Inflammatory macrophage treated with lipopolysaccharide for 1 hour (primary cell): ENCODE measurements around the gene DSTN.

ENCODE experiments used
- DNase-seq, 2 donors: peaks; one replicate each; pipeline ENCODE4 v3.0.0-alpha.2; 2020 to 2022

DSTN gene

DNA sequence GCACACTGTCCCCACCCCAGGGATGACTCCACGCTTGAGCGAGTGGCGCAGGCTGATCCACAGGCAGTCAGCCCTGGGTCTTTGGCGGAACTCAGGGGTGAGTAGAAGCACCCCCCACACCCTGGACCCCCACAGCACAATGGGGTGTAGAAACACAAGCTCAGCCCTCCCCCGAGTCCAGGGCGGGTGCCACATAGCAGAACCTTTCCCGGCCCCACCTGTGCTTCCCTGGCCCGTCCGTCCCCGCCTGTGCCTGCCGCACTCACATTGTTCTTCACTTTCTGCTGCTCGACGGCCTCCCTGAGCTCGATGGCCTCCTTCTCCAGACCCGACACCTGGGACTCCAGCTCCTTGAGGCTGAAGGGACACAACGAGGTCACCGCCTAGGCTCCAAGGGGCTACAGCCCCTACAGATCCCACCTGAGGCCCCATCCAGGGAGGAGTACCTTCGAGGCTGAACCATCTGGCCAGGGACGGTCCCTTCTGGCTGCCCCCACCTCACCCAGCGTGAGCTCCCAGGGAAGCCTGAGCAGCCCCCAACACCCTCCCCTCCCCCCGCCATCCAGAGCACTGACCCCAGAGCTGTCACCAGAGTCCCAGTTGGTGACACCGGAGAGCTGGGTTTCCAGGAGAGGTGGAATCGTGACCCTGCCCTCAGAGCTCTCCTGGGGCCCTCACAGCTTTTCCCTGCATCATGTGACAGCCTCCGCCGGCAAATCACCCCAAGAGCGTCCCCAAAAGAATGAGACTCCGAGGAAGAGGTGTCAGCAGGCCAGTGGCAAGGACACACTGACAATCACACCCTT, 55.6 kb downstream of the DSTN start:
- DNase-seq: no peak

DNA sequence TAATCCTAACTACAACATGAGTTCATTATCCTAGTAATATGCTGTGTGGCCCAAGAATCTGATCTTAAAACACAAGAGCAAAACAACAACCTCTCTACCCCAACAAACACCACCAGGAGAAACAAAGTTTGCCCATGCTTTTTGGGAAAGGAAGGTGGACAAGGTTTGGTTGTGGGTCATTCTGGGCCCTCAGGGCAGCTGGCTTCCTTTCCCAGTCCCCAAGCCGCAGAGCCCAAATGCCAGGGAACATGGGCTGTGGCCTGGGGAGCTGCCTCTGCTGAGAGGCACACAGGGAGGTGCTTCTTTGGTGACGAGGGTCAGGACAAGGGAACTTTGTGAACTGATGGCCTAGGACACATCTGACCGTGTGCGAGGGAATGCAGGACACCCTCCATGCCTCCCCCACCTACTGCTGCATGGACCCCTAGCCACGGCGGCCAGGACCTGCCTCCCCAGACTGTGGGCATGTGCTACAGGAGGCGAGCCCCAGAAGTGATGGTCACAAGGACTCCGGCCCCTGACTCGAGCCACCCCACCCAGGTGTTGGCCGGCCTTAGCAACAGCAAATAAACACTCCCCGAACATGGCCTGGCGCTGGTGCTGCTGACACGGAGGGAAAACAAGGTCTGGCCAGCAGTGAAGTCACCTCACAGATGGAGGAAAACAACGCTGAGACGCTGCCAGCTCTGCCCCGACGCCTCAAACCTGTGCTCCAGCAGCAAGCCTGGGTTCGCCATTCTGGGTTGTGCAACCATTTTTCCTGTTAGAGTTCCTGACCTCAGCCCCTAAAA, 56.5 kb downstream of the DSTN start:
- no peak for DNase-seq

DNA sequence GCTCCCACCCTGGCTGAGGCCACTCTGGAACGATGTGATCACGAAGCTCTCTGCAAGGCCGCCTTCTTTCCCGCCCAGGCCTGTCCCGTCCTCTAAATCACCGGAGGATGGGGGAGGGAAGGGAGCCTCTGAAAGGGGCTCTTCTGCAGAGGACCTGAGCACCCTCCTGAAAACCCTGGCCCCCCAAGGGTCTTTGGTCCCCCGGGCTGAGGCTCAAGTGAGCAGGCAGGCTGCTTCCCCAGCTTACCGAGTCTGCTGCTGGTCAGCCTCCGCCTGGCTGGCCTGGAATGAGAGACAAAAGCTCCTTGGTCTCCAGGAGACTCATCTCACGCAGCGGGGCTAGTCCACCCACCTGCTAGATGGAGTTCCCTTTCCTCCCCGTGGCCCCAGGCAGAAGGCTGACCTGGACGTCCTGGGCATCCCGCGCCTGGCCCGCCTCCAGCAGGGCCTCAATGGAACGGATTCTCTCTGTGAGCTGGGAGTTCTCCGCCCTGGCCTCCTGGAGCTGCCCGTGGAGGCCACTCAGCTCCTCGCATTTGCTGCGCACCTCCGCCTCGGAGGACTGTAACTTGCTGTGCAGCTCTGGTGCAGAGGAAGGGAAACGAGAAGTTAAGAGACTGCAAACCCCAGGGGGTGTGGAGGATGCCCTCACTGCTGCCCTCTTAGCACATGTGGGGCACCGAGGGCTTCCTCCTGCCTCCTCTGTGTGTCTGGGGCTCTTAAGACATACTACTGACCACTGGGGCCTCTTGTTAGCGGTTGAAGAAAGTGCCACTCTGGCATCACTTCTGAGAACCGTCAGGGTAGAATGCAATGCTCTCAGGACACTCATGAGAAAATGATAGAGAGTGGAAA, 57.5 kb downstream of the DSTN start:
- DNase-seq: peak in 1 of 2 donors; percentile 28

DNA sequence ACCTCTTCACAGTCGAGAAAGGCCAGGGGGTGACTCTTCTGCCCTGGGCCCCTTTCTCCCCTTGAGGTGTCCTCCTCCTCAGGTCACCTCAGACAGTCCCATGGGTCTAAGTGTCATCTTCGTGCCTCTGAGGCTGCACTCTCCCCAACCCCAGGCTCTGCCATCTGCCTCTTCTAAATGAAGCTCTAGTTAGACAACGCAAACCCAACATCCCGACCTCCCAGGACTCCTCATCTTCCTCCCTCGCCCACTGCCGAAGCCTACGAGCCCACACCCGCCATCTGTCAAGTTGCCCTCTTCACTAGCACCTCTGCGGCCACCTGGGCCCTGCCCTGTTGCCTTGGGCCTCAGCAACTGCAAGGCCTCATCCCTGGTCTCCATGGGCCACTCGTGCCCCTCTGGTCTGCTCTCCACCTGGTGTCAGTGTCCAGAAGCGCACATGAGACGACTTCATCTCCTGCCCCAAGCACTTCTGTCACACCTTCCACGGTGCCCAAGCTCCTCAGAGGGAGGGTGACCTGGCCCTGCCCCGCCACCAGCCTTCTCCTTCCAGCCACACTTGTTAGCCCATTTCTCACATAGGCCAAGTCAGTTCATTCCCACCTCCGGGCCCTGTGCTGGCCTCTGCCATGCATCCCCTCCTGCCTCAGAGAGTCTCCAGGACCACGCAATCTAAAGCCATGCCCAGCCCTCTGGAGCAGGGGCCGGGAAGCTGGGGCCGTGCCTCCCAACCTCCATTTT, 58.4 kb downstream of the DSTN start:
- DNase-seq: no peak

DNA sequence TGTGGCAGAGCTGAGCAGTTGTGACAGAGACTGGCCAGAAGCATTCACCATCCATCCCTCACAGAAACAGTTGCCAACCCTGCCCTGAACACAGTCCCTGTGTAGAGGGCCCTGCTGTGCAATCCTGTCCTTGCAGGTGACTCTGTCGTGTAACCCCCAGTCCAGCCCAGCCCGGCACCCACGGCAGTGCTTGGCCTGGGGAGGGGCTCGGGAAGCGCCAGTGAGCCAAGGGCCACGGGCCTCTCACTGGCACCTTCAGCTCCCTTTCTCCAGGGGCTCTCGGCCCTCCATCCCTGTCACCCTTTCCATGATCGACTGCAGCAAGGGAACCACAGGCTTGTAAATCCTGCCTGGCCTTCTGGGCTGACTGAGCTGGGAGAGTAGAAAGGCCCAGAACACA, 59.1 kb downstream of the DSTN start:
- no peak for DNase-seq

DNA sequence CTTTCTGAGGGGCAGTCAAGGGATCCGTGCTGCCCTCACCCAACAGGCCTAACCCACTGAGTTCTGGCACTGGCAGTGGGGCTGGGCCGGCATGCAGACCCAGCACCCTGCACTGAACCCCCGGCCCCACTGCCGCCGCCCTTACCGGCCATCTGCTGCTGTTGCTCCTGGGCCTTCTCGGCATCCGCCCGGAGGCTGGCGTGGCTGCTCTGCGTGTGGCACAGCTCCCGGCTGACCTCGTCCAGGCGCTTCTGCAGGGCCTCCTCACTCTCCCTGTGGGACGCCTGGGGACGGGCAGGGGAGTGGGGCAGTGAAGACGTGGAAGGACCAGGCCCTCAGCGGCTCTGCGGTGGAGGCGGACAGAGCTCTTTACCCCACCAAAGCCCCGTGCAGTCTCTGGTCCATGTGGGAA, 59.8 kb downstream of the DSTN start:
- DNase-seq: no peak

DNA sequence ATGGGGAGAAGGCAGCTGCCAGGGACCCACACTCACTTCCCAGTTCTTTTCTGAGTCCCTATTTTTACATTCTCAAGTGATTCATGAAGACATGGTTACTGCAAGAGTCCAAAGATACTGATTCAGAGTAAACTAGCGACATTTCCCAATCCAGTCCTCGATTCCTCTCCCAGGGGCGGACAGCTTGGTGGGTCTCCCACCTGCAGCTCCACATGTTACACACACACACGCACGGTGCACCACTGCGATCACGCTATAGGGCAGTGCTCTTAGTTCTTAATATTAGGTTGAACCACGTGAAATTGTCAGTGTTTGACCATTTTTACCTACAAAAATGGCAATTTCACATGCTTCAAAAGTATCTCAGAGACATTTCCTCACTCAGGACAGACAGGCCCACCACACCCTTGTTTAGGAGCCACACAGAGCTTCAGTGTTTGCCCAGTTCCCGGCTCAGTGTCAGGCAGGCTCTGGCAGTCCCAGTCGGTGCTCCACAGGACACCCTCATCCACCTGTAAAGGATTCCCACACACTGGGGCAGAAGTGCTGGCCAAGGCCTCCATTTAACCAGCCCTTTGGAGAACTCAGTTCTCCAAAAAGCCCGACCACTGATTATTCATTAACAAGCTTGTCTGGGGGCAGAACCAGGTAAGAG, 60.4 kb downstream of the DSTN start:
- no peak for DNase-seq

DNA sequence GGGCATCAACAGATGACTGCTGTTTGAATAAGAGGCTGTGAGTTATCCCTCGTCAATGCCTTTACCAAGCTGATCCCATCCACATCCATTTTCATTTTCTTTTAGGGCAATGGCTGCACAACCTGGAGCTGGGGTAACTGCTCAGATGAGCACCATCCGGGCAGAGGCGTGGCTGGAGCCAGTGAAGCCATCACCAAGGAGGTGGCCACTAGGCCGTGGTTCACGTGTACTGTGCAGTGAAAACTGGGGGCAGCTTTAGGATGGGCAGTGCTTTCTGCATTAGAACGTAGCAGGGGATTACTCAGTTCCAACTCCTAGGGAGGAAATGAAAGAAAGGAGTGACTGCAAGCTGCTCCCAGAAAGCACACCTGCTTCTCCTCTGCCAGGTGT, 60.9 kb downstream of the DSTN start:
- DNase-seq: no peak

DNA sequence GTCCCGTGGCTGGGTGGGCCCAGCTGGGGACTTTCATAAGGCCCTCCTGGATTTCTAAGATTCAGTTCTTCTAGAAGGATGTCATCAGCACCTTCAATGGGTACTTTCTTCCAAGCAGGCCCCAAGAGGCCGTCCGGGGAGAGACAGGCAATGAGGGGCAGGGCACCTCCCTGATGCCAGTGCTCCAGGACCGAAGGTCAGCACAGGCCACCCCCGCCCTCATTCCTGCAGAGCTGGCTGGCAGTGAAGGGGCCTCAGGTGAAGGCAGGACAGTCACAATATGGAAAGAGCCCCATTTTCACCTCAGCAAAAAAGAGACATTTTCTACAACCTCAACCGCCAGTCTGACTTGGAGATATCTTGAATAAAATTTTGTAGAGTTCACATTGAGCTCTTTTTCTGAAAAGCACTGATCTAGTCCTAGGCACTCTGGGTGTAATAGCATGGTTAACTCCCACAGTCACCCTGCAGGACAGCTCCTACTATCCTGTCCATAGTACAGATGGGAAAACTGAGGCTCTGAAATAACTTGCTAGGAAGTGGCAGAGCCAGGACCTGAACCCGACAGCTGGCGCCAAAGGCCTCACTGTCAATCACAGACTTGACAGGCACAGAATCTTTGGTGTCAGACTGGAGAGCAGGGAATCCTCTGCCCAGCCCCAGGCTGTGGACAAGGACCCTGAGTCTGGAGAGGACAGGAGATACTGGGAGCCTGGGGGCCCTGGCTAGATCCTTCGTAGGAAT, 61.9 kb downstream of the DSTN start:
- no peak for DNase-seq

DNA sequence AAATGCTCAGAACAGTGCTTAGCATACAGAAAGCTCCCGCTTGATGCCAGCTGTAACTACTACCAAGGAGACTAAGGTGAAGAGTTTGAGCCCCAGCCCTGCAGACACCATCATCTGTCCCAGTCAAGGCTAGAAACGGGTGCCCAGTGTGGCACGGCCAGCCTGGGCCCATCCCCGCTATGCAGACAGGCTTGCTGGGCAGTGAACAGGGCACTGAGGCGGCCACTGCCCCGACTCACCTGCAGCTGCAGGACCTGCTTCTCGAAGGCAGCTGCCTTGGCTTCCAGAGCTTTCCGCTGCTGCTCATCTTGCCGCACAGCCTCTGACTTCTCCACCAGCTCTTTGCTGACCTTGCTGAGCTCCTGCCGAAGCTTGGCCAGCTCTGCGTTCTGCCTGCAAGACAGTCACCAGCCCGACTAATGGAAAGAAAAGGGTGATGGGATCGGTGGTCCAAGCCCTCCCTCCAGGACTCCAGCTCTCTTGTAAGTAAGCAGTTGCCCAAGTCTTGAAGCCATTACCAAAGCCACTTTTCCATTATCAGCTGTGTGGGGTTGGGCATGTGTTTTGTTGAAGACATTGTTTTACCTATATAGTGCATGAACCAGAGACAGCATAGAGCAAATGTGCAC, 63.5 kb downstream of the DSTN start:
- DNase-seq: no peak

DNA sequence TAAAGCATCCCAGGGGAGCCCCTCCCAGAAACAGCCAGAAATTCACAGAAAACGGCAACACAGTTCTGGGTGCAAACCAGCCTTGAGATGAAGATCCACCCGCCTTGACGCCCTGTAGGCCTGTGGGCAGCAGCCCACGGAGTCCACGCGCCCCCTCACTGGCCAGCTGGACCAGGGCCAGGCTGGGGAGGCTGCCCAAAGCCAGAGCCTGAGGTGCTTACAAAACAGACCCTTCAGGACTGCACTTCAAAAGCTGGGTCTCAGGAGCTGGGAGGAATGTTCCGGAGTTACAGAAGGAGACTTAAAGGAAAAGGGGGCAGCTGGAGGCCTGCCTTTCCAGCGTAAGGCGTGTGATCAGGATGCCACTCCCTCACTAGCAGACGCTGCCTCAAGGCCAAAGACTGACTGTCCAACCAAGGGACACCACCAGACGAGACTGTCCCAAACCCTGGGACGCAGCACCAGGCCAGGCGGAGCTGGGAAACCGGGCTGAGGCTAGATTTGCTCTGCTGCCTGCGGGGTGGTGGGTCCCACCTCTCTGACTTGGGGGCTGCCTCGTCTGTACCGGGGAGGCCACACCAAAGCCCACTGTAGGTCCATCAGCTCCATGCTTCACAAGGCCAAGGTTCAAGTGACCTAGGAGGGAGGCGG, 64.1 kb downstream of the DSTN start:
- no peak for DNase-seq

DNA sequence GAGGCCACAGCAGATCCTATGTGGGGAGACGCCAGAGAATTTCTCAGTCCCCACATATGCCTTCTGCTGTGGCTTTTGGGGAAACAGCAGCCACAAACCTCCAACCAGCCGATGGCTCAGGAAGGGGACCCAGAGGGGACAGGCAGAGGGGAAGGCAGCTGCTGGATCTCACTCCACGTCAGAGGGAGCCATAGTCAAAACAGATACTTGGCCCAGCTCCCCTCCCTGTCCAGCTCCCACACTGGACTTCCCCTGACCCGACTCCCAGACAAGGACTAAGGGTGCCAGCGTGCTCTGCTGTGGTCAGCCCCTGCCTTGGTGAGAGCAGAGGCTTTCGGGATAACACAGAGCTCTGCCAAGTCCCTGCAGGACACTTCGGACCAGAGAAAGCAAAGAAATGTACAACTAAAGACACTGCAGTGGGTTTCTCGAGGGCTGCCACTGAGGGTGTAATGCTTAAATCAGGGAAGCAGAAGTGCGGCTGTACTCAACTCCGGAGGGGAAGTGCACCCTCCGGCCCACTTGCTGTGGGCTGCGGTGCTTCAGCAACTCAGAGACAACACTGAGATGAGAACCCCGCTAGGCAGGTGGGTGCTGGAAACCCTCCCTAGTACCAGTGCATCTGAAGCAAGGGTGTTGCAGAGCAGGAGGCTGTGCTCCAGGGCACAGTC, 64.9 kb downstream of the DSTN start:
- DNase-seq: peak; percentile 58 to 72

DNA sequence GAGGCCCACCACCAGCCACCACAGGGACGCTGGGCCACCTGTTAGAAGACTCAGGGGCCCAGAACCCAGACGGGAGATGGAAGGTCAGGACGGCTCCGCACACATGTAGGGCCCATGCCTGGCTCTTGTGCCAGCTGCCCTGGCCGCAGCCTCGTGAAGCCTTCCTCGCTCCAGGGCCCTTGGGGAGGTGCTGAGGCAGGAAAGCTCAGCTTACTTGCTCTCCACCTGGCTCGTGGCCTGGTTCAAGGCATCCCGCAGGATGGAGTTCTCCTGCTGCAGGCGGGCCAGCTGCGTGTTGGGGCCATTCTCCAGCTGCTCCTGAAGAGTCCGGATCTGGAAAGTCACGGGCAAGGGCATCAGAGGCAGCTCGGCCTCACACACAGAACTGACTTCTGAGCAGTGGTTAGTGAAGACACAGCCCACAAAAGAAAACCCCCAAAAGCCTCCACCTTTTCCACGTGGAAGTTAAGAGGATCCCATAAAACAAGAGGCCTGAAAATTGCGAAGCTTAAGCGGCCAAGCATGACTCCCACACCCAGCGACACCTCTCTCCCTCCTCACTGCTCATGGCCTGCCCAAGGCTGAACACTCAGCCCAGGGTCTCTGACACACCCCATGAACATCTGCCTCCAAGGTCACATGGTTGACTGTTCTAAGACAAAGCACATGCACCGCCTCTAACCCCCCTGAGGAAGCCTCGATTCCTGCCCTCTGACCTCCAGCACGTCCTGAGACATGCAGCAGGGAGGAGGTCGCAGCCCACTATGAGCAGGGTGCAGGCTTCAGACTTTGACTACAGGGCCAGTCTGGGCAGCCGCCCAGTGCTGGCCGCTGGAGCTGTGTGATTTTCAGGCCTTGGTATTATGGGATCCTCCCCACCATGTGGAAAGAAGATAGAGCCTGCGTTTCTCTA, 65.7 kb downstream of the DSTN start:
- no peak for DNase-seq

DNA sequence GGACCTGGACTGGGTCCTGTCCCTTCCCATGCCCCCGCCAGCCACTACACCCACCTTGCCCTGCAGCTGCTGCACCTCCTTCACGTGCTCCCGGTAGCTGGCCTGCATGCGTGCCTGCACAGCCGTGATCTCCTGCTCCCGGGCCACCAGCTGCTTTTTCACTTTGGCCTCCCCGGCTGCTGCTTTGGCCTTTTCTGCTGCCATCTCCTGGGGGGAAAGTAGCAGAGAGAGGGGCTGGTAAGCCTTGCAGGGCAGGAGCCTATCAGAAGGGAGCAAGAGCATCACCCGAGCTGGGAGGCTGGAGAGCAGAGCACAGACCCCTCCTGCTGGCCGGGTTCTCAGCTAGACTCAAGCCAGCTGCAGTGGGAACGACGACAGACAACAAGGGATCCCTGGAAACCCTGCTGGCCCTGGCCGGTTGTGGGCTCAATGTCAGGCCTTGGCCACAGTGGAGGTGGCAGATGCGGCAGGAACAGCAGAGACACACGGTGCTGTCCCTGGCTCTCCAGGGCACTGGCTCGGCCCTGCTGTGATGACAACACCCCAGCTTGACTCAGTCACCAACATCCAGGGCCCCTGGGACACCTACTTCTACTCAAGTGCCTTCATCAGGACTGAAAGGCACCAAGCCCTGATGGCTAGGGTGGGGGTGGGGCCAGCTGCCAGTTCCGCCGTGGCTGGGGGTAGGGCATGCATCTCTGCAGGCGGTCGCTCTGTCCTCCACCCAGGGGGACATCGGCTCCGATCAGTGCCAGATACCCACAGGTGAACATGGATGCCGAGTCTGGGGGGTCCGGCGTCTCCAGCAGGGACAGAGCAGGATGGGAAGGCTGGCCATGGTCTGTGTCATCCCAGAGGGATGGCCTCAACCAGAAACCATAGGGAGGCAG, 66.9 kb downstream of the DSTN start:
- DNase-seq: no peak

DNA sequence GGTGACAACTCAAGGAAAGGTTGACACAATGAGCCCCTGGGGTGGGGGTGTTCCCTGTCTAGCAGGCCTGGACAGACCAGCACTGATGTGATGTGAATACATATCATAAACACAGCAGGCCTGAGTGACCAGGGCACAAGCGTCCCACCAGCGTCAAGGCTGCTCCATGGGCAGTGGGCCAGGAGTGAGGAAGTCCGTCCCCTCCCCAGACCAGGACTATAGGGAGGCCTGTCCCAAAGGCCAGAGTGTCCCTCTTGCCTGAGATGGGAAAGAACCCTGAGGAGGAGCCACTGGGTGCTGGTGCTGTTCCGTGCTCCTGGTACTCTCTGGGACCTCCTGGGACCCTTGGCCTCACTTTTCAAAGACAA, 67.5 kb downstream of the DSTN start:
- DNase-seq: no peak

DNA sequence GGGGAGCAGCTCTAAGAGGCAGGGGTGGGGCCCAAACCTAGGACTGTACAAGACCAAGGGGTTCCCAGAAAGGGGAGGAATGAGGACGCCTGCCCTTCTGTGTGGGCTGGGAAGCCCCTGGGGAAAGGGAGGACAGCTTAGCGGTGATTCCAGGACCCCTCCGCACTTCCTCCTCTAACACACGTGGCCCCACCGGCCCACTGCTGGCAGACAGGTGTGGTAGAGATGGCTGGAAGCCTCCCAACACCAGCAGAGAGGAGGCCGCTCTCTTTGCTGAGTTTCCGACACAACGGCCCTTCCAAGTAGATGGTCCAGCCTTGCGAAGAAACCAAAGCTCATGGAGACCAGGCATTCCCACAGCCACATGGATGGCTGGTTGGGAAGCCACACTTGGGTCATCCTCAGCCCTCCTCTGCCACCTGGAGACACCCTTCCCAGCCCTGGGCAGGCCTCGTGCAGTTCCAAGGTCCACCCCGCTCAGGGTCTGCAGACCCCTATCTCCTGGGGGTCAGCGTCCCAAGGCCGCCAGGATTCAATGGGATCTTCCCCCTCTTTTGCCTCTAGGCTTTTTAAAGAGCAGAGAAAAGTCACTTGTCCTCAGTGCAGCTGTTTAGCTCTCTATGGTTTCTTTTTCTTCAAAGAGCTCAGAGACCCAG, 68.2 kb downstream of the DSTN start:
- DNase-seq: no peak

DNA sequence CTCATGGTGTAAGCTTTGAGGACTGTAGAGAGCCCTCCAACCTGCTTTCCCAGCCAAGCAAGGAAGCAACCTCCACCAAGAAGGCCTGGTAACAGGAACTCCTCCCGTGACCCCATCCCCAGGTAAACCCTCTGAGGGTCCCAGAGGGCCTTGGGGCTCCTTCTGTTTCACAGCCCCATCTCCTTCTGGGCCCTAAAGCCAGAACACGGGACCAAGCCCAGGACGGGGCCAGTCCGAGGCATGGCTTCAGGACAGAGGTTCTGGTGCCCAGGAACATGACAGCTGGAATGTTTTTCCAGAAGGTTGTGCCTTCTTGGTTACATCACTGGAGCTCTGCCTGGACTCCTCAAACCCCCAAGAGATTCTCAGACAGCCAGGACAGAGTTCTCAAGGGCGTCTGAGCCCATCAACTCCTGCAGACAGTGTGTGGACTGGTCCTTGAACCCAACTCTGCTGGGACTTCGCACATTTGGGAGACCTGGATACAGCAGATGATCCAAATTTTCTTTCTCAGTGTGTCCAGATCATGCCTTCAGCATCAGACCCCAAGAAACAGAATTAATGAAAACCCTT, 69.0 kb downstream of the DSTN start:
- no peak for DNase-seq
